ENCODE results near the gene DOCK7.
"Not testable (repeated sequence)": the region's sequence is repeated elsewhere in the genome, so short reads cannot be mapped to it uniquely, and the experiment has no call there.

Gene DOCK7

GRCh38 chr1:62608905-62609304, 79.3 kb downstream of the DOCK7 start:
- no peak for DNase-seq

GRCh38 chr1:62601457-62601856, 86.7 kb downstream of the DOCK7 start:
- no peak for DNase-seq

- DNase-seq: no peak
Observed at GRCh38 chr1:62599044-62599443, 89.1 kb downstream of the DOCK7 start.

GRCh38 chr1:62597281-62597680, 90.9 kb downstream of the DOCK7 start, which contains the start of gene ANGPTL3:
TSS of gene ANGPTL3 (plus strand) at chr1:62597520. CDS start at chr1:62597567, 47 bp downstream.
- no peak for DNase-seq

- DNase-seq: no peak
Observed at GRCh38 chr1:62595647-62596046, 92.5 kb downstream of the DOCK7 start.

GRCh38 chr1:62593825-62594394, 94.3 kb downstream of the DOCK7 start:
- no peak for DNase-seq

- DNase-seq: no peak
Observed at GRCh38 chr1:62590970-62591368, 97.2 kb downstream of the DOCK7 start.

- no peak for DNase-seq
Observed at GRCh38 chr1:62590255-62590969, 97.8 kb downstream of the DOCK7 start.

- no peak for DNase-seq
Observed at GRCh38 chr1:62589321-62589720, 98.9 kb downstream of the DOCK7 start.

- no peak for DNase-seq
Observed at GRCh38 chr1:62588000-62588399, 100.2 kb downstream of the DOCK7 start.

- no peak for DNase-seq
Observed at GRCh38 chr1:62585469-62586155, 102.6 kb downstream of the DOCK7 start.

GRCh38 chr1:62573675-62574074, 114.5 kb downstream of the DOCK7 start:
- no peak for DNase-seq

GRCh38 chr1:62572476-62572875, 115.7 kb downstream of the DOCK7 start:
- no peak for DNase-seq

- DNase-seq: not testable (repeated sequence)
Observed at GRCh38 chr1:62571517-62571916, 116.7 kb downstream of the DOCK7 start.

GRCh38 chr1:62567926-62568325, 120.3 kb downstream of the DOCK7 start:
- DNase-seq: not testable (repeated sequence)

- DNase-seq: not testable (repeated sequence)
Observed at GRCh38 chr1:62567182-62567581, 121.0 kb downstream of the DOCK7 start.

- no peak for DNase-seq
Observed at GRCh38 chr1:62561306-62561705, 126.9 kb downstream of the DOCK7 start.

GRCh38 chr1:62544570-62544969, 143.6 kb downstream of the DOCK7 start:
- DNase-seq: no peak

- no peak for DNase-seq
Observed at GRCh38 chr1:62541048-62541447, 147.1 kb downstream of the DOCK7 start.

GRCh38 chr1:62539028-62539447, 149.1 kb downstream of the DOCK7 start:
- no peak for DNase-seq

- no peak for DNase-seq
Observed at GRCh38 chr1:62536865-62537264, 151.3 kb downstream of the DOCK7 start.

- no peak for DNase-seq
Observed at GRCh38 chr1:62530516-62531154, 157.6 kb downstream of the DOCK7 start.

GRCh38 chr1:62529227-62529626, 159.0 kb downstream of the DOCK7 start:
- no peak for DNase-seq

GRCh38 chr1:62528015-62528414, 160.2 kb downstream of the DOCK7 start:
- DNase-seq: no peak

Measured in NCI-H226 (cell line).